ENCODE results near the gene OR4D10.

GRCh38 chr11:59480359-59480758 lies 7.2 kb downstream of the OR4D10 start:
- TF ChIP-seq CTCF (IDR thresholded peaks at IDR 0.05) (no peak), EP300 (IDR thresholded peaks at IDR 0.05) (no peak), POLR2AphosphoS5 (IDR thresholded peaks at IDR 0.05) (no peak), POLR2A (IDR thresholded peaks at IDR 0.05; ENCODE audit: low read depth) (no peak)

Data from esophagus muscularis mucosa (tissue), 4 donors.